Neural progenitor cell (in vitro differentiated cells): ENCODE measurements around the gene PRKD1.

Experiments
- EZH2 ChIP-seq: fragments of 200-600 bp; sonication (generic); IDR thresholded peaks from 2 replicates; pipeline ENCODE4 v1.6.1; 2017; ENCODE audit warnings: antibody characterized with exemption, mild to moderate bottlenecking, moderate library complexity
- TF ChIP-seq, protein P1 (sequence below): fragments of 200-600 bp; sonication (generic); IDR thresholded peaks from 2 replicates; pipeline ENCODE4 v1.5.1; 2017; ENCODE audit warnings: antibody characterized with exemption, mild to moderate bottlenecking

GRCh38 chr14:29857551-29857950 is 70.1 kb downstream of the PRKD1 start:
- TF ChIP-seq, protein P1, sequence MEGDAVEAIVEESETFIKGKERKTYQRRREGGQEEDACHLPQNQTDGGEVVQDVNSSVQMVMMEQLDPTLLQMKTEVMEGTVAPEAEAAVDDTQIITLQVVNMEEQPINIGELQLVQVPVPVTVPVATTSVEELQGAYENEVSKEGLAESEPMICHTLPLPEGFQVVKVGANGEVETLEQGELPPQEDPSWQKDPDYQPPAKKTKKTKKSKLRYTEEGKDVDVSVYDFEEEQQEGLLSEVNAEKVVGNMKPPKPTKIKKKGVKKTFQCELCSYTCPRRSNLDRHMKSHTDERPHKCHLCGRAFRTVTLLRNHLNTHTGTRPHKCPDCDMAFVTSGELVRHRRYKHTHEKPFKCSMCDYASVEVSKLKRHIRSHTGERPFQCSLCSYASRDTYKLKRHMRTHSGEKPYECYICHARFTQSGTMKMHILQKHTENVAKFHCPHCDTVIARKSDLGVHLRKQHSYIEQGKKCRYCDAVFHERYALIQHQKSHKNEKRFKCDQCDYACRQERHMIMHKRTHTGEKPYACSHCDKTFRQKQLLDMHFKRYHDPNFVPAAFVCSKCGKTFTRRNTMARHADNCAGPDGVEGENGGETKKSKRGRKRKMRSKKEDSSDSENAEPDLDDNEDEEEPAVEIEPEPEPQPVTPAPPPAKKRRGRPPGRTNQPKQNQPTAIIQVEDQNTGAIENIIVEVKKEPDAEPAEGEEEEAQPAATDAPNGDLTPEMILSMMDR = no peak
- TF ChIP-seq EZH2 = no peak
